RWPE2 (cell line): ENCODE data around the gene ANKRA2.
A peak's percentile ranks its signal among the peaks of the same experiment; 100 is the strongest.

Experiments
- ATAC-seq: fragments of 200-7000 bp; cut with Tn5 transposase; 3 replicates; pipeline ENCODE4 v1.9.1; 2021; ENCODE audit warnings: low read depth
- DNase-seq: peaks from one replicate; pipeline ENCODE4 v3.0.0-alpha.2; 2020; ENCODE audit warnings: low spot score
- H3K27ac ChIP-seq: fragments of 450-650 bp; 2 replicates; pipeline ENCODE4 v1.5.1; 2017; ENCODE audit warnings: mild to moderate bottlenecking; ENCODE audit not compliant: poor library complexity, severe bottlenecking
- H3K27me3 ChIP-seq: fragments of 250-450 bp; sonication (Bioruptor Pico); 2 replicates; pipeline ENCODE4 v1.5.1; 2021; ENCODE audit warnings: mild to moderate bottlenecking, moderate library complexity; ENCODE audit not compliant: insufficient read depth, poor library complexity, severe bottlenecking
- H3K36me3 ChIP-seq: fragments of 250-450 bp; sonication (Bioruptor Pico); 2 replicates; pipeline ENCODE4 v1.5.1; 2020; ENCODE audit warnings: low read depth, mild to moderate bottlenecking, moderate library complexity
- H3K4me1 ChIP-seq: fragments of 250-450 bp; sonication (Bioruptor Pico); 2 replicates; pipeline ENCODE4 v1.5.1; 2021; ENCODE audit warnings: mild to moderate bottlenecking, moderate library complexity; ENCODE audit not compliant: insufficient read depth, poor library complexity, severe bottlenecking
- H3K4me3 ChIP-seq: fragments of 250-450 bp; sonication (Bioruptor Pico); 2 replicates; pipeline ENCODE4 v1.5.1; 2021; ENCODE audit warnings: mild to moderate bottlenecking, moderate library complexity; ENCODE audit not compliant: severe bottlenecking
- H3K9me3 ChIP-seq: fragments of 250-450 bp; sonication (Bioruptor Pico); 2 replicates; pipeline ENCODE4 v1.5.1; 2021; ENCODE audit warnings: mild to moderate bottlenecking, moderate library complexity; ENCODE audit not compliant: severe bottlenecking
- CTCF ChIP-seq: fragments of 450-650 bp; IDR thresholded peaks from one replicate; pipeline ENCODE4 v1.5.1; 2017; ENCODE audit warnings: mild to moderate bottlenecking, moderate library complexity; ENCODE audit not compliant: poor library complexity, severe bottlenecking

ANKRA2 gene

GRCh38 chr5:73565139-73565968, at the start of gene ANKRA2, which contains the start of gene UTP15:
Gene ANKRA2, minus strand, starts transcription at chr5:73565639. Its CDS starts 2,758 bp downstream, at chr5:73562881.
Gene UTP15, plus strand, starts transcription at chr5:73565743. Its CDS starts 1,602 bp downstream, at chr5:73567345.
- H3K27ac ChIP-seq, result peak within 1 kb of the TSS; percentile 63
- ATAC-seq, result peak; percentile 85
- TF ChIP-seq CTCF, result no peak

GRCh38 chr5:73615085-73615484, 49.6 kb upstream of the ANKRA2 start:
- DNase-seq, result peak; percentile 82
- H3K27ac ChIP-seq, result peak overlapping the region; percentile 44

More at GRCh38 chr5:73565139-73565968, at the start of gene ANKRA2, which contains the start of gene UTP15:
- H3K9me3 ChIP-seq, result no peaks in the 10 kb centered on the region
- peaks cover 12% of the 10 kb centered on the region for H3K4me1 ChIP-seq
- peak within 1 kb of the TSS; percentile 72 for H3K4me3 ChIP-seq
- DNase-seq, result peak; percentile 99
- no peaks in the 10 kb centered on the region for H3K27me3 ChIP-seq
- H3K36me3 ChIP-seq, result peaks cover 52% of the 10 kb centered on the region

GRCh38 chr5:73612799-73613198, 47.4 kb upstream of the ANKRA2 start:
- no peak overlapping the region for H3K4me3 ChIP-seq
- TF ChIP-seq CTCF, result no peak
- H3K27ac ChIP-seq, result no peak overlapping the region
- DNase-seq, result no peak
- H3K4me1 ChIP-seq, result peaks cover 12% of the 10 kb centered on the region
- no peaks in the 10 kb centered on the region for H3K9me3 ChIP-seq
- no peaks in the 10 kb centered on the region for H3K27me3 ChIP-seq
- no peaks in the 10 kb centered on the region for H3K36me3 ChIP-seq
- ATAC-seq, result no peak

More at GRCh38 chr5:73615085-73615484, 49.6 kb upstream of the ANKRA2 start:
- Histone ChIP-seq H3K4me3 (no peak overlapping the region), H3K9me3 (no peaks in the 10 kb centered on the region), H3K4me1 (peaks cover 12% of the 10 kb centered on the region), H3K27me3 (no peaks in the 10 kb centered on the region), H3K36me3 (no peaks in the 10 kb centered on the region)
- peak; percentile 94 for ATAC-seq
- TF ChIP-seq CTCF, result no peak

- no peak for ATAC-seq
- H3K27me3 ChIP-seq, result no peaks in the 10 kb centered on the region
- TF ChIP-seq CTCF, result no peak
- H3K9me3 ChIP-seq, result no peaks in the 10 kb centered on the region
- H3K4me3 ChIP-seq, result no peak overlapping the region
- peaks cover 23% of the 10 kb centered on the region for H3K4me1 ChIP-seq
- no peak overlapping the region for H3K27ac ChIP-seq
- no peaks in the 10 kb centered on the region for H3K36me3 ChIP-seq
- DNase-seq, result no peak
Observed at GRCh38 chr5:73607228-73607627, 41.8 kb upstream of the ANKRA2 start.
